Measurements from ENCODE around the gene SNCG. TPM values are rescaled to one million over a fixed set of nuclear protein-coding genes. Genes with fewer than 3 reads are reported as not detected.

Gene SNCG
- total RNA-seq, 1 donor from 2014 or later, result 14.6 TPM

- H3K4me3 Mint-ChIP-seq (ENCODE audit: low read depth), result no peak overlapping the region
- H3K27ac Mint-ChIP-seq, result no peak overlapping the region
- no peaks in the 10 kb centered on the region for H3K27me3 Mint-ChIP-seq
- peaks cover 6% of the 10 kb centered on the region for H3K9me3 Mint-ChIP-seq (ENCODE audit: low read depth)
- no peak for DNase-seq (ENCODE audit: low spot score, unreplicated experiment)
- peaks cover 4% of the 10 kb centered on the region for H3K36me3 Mint-ChIP-seq (ENCODE audit: insufficient read depth)
- TF ChIP-seq, protein P1, sequence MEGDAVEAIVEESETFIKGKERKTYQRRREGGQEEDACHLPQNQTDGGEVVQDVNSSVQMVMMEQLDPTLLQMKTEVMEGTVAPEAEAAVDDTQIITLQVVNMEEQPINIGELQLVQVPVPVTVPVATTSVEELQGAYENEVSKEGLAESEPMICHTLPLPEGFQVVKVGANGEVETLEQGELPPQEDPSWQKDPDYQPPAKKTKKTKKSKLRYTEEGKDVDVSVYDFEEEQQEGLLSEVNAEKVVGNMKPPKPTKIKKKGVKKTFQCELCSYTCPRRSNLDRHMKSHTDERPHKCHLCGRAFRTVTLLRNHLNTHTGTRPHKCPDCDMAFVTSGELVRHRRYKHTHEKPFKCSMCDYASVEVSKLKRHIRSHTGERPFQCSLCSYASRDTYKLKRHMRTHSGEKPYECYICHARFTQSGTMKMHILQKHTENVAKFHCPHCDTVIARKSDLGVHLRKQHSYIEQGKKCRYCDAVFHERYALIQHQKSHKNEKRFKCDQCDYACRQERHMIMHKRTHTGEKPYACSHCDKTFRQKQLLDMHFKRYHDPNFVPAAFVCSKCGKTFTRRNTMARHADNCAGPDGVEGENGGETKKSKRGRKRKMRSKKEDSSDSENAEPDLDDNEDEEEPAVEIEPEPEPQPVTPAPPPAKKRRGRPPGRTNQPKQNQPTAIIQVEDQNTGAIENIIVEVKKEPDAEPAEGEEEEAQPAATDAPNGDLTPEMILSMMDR (IDR thresholded peaks at IDR 0.05; ENCODE audit: unreplicated experiment), result no peak
- H3K4me1 Mint-ChIP-seq (ENCODE audit: low read depth), result peaks cover 32% of the 10 kb centered on the region
Measured at GRCh38 chr10:86956848-86957448, 1.5 kb upstream of the SNCG start.

- no peak for DNase-seq (ENCODE audit: low spot score, unreplicated experiment)
- Mint-ChIP-seq H3K4me3 (ENCODE audit: low read depth) (no peak within 1 kb of the TSS), H3K9me3 (ENCODE audit: low read depth) (no peaks in the 10 kb centered on the region), H3K36me3 (ENCODE audit: insufficient read depth) (no peaks in the 10 kb centered on the region), H3K27ac (peak within 1 kb of the TSS; percentile 95), H3K27me3 (no peaks in the 10 kb centered on the region), H3K4me1 (ENCODE audit: low read depth) (peaks cover 32% of the 10 kb centered on the region)
- TF ChIP-seq, protein P1 (IDR thresholded peaks at IDR 0.05; ENCODE audit: unreplicated experiment), result no peak
Measured at GRCh38 chr10:86957471-86958115, 806 bp upstream of the SNCG start, which contains the start of gene MMRN2. MMRN2 (minus strand) TSS chr10:86957615; CDS start chr10:86957541, 74 bp downstream.

DNA sequence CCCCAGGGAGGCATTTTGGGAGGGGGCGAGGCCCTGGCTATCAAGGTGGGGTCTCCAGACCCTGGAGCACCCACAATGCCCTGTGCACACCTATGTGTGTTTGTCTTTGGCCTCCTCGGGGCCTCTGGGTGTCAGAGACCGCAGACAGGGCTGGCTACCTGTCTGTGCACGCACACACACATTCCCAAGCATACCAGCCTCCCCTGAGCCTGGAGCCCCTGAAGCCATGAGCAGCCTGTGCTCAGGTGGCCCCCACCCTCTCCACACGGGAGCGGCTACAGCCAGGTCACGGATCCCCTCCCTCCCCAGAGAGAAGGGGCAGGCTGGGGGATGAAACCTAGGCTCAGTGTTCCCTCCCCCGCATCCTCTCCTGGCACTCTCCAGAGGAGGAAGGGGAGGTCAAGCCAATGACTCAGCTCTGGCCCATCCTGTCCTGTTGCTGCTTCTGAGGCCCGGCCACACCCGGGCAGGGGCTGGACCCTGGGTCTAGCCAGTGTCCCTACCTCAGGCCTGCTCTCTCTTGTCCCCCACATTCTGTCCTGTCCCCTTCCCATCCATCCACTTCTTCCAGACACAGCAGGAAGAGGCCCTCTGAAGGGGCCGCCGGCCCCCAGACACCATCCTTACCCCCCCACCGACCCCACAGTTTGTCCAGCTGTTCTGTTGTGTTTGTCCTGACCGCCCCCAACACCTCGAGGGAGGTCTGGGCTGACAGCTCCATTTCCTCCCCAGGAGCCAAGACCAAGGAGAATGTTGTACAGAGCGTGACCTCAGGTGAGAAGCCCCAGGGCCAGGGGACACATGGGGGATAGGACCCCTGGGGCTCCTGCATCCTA is 720 bp downstream of the SNCG start:
- Mint-ChIP-seq H3K27ac (peak overlapping the region; percentile 95), H3K9me3 (ENCODE audit: low read depth) (no peaks in the 10 kb centered on the region), H3K36me3 (ENCODE audit: insufficient read depth) (no peaks in the 10 kb centered on the region), H3K4me3 (ENCODE audit: low read depth) (peak overlapping the region; percentile 51), H3K27me3 (no peaks in the 10 kb centered on the region), H3K4me1 (ENCODE audit: low read depth) (peaks cover 29% of the 10 kb centered on the region)
- no peak for DNase-seq (ENCODE audit: low spot score, unreplicated experiment)
- TF ChIP-seq, protein P1 (IDR thresholded peaks at IDR 0.05; ENCODE audit: unreplicated experiment), result no peak

DNA sequence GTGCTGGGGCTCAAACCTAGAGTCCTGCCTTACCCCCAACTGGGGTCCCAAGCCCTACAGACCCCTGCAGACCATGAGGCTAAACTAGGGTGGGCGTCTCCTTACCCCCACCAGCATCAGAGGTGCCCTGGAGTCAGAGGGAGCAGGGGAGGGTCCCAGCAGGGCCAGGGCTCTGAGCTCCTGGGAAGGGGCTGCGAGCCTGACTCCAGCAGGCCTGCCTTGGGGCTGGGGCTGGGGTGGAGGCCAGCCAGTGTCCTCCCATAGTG is 1.3 kb downstream of the SNCG start:
- Mint-ChIP-seq H3K4me3 (ENCODE audit: low read depth) (no peak overlapping the region), H3K36me3 (ENCODE audit: insufficient read depth) (no peaks in the 10 kb centered on the region), H3K9me3 (ENCODE audit: low read depth) (no peaks in the 10 kb centered on the region), H3K4me1 (ENCODE audit: low read depth) (peaks cover 24% of the 10 kb centered on the region), H3K27ac (no peak overlapping the region), H3K27me3 (no peaks in the 10 kb centered on the region)
- TF ChIP-seq, protein P1 (IDR thresholded peaks at IDR 0.05; ENCODE audit: unreplicated experiment), result no peak
- DNase-seq (ENCODE audit: low spot score, unreplicated experiment), result no peak

DNA sequence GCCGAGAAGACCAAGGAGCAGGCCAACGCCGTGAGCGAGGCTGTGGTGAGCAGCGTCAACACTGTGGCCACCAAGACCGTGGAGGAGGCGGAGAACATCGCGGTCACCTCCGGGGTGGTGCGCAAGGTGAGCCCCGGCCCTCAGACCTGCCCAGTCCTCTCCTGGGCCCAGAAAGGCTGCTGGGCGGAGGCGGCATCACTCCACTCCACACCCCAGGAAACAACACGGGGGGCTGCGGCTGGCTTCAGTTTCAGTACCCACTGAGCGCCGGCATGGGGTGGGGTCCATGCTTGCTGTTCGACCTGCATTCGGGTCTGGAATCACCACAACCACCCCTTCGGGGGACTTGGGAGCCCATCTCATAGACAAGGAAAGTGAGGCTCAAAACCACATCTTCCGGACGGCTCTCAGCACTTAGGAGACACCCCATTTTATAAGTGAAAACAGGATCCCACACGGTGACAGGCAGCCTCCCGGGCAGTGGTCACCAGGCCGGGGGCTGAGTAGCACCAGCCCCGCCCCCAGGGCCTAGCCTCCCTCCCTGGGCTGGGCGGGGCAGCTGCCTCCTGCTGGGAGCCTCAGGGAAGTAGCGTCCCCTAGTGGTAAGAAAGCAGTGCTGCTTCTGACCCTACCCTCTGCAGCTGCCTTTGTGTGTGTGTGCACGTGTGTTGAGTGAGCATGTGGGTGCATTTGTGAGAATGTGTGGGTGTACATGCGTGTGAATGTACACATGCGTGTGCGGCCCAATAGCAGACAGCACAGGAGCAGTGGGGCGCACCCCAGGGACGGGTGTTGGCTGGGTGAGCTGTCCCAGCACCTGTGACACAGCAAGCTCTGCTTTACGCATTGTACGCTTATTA is 1.8 kb downstream of the SNCG start:
- Mint-ChIP-seq H3K27ac (peak overlapping the region; percentile 90), H3K9me3 (ENCODE audit: low read depth) (no peaks in the 10 kb centered on the region), H3K27me3 (no peaks in the 10 kb centered on the region), H3K4me1 (ENCODE audit: low read depth) (peaks cover 21% of the 10 kb centered on the region), H3K4me3 (ENCODE audit: low read depth) (no peak overlapping the region), H3K36me3 (ENCODE audit: insufficient read depth) (no peaks in the 10 kb centered on the region)
- TF ChIP-seq, protein P1 (IDR thresholded peaks at IDR 0.05; ENCODE audit: unreplicated experiment), result peak; percentile 82
- no peak for DNase-seq (ENCODE audit: low spot score, unreplicated experiment)

All from progenitor cell of endocrine pancreas (in vitro differentiated cells).